HG03095 (cell line): ENCODE data around the gene RUVBL2.

Experiments
- ATAC-seq: cut with Tn5 transposase; IDR thresholded peaks from one replicate; pipeline ENCODE4 v1.9.1; 2021; ENCODE audit warnings: moderate library complexity; ENCODE audit not compliant: unreplicated experiment

RUVBL2 gene

DNA sequence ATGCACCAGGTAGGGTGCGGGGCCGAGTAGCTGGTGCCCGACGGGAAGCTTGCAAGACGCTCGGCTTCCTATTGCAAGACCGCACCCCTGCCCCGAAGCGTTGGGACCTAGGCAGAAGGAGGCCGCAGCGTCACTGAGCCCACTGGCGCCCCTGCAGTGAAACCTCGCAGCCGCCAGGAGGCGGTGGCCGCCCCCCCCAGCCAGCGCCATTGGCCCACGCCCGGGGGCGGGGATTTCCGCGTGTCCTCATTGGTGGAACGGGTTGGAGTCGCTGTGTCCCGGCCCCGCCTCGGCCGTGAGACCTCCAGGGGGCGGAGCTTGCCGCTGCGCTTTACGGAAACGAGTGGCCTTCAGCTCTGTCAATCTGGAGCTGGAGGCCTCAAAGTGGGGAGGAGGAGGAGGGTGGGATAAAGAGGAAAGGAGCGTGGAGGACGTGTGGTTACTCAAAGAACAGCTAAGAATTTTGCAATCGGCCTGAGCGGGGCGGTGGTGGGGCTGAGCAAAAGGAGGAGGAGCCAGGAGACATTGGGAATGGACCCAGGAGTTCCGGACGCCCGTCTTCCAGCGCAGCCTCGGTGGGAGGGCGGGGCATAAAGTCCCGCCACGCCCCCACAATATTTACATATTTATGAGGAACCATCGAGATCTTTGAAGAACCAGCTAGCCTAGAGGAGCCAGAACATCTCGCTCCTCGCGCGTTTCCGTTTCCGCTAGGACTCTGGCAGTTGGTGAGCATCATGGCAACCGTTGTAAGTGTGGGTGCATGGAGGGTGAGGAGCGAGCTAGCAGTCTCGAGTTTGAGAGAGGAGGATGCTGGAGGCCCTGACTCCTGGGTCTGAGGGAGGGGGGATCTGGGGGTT lies at the start of gene RUVBL2, which contains the start of gene GYS1:
TSS of gene RUVBL2 (plus strand) at position 713 of the 860 bp plus-strand sequence. CDS start at position 738, 25 bp downstream.
TSS of gene GYS1 (minus strand) at position 135 of the 860 bp plus-strand sequence. CDS start 197 bp downstream, outside the sequence.
- peak; percentile 75 for ATAC-seq

DNA sequence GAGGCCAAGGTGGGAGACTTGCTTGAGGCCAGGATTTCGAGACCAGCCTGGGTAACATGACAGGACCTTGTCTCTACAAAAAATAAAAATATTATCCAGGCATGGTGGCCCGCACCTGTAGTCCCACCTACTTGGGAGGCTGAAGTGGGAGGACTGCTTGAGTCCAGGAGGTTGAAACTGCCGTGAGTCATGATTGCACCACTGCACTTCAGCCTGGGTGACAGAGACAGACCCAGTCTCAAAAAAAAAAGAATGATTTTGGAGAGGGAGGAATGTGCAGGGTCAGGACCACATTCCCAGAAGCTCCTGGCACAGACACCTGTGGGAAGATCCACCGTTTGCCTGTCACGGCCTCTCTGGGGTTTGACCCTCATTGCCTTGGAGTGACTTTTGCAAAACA lies 48.3 kb upstream of the RUVBL2 start:
- no peak for ATAC-seq

DNA sequence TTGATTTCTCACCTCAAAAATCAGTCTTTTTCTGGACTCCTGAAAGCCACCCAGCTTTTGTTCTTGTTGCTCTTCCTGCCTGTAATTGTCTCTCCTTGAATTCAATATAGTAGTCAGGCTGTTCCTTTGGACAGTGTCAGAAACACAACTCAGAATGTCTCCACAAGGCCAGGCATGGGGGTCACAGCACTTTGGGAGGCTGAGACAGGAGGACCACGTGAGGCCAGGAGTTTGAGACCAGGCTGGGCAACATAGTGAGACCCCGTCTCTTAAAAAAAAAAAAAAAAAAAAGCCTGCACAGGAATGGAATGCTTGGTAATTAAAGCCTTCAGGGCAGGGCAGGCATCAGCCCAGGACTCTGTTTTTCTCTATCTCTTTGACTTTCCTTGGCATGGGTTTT lies 47.9 kb upstream of the RUVBL2 start:
- no peak for ATAC-seq

DNA sequence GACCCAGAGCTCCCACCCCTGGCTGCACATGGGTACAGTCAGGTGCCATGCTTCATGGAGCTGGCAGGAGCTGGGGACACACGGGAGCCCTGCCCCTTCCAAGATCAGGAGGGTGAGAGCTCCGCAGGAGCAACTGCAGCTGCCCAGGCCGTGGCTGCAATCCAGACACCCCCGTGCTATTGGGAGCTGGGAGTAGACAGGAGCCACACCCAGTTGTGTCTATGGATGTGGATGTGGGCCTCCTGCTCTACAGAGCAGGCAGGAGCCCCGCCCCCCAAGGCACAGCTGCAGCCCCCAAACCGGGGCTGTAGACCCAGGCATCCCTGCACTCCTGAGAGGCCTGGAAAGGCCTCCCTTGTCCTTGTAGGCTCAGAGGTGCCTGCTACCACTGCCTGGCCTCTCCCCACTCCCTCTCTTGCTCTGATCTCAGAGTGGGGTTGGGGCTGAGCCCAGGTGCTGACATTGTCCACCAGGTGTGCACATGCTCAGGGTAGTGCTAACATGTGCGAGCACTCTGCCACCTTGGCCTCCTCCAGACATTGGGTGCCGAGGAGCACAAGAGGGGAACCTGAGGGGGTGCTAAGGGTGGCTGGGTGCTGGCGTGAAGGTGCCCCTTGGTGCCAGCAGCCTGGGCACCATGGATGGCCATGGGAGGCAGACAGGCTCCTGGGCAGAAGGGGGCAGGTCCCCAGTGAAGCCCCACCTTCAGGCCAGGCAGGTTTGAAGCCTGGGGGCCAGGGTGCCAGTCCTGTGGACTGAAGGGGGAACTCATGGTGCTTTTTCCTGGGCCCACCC lies 47.0 kb upstream of the RUVBL2 start:
- ATAC-seq = no peak

DNA sequence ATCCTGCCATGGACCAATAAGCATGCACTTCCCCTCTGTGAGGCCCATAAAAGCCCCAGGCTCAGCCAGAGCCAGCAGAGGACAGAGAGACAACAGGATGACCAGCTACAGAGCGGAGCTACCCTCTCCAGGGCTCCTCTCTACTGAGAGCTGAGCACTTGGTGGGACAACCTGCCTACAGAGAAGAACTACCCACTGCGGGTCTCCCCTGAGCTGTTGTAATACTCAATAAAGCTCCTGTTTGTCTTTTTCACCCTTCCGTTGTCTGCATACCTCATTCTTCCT lies 46.5 kb upstream of the RUVBL2 start:
- no peak for ATAC-seq

DNA sequence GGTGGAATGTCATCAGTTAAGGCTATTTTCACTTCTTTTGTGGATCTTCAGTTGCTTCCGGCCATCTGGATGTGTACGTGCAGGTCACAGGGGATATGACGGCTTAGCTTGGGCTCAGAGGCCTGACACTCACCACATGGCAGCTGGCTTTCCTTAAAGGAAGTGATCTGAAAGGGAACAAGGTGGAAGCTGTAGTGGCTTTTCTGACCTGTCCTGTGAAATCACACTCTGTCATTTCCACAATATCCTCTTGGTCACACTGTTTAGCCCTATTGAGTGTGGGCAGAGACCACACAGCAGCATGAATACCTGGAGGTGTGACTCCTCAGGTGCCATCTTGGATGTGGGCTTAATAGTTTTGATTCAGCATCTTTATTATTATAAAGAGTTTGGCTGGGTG lies 43.5 kb upstream of the RUVBL2 start:
- no peak for ATAC-seq

DNA sequence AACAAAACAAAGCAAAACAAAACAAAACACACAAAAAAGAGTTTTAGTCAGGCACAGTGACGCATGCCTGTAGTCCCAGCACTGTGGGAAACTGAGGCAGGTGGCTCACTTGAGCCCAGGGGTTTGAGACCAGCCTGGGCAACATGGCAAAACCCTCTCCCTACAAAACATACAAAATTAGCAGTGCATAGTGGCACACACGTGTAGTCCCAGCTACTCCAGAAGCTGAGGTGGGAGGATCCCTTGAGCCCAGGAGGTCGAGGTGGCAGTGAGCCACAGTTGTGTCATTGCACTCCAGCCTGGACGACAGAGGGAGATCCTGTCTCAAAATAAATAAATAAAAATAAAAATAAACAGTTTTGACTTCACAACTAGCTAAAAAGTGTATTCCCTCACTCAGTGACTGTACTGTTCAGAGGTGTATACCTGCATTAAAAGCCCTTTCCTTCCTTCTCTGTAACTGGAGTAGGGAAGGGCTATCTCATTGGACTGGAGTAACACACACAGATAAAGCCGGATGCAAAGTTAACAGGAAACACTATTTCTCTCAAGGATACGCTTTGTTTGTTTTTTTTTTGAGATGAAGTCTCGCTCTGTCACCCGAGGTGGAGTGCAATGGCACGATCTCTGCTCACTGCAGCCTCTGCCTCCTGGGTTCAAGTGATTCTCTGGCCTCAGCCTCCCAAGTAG lies 42.7 kb upstream of the RUVBL2 start:
- ATAC-seq = no peak

DNA sequence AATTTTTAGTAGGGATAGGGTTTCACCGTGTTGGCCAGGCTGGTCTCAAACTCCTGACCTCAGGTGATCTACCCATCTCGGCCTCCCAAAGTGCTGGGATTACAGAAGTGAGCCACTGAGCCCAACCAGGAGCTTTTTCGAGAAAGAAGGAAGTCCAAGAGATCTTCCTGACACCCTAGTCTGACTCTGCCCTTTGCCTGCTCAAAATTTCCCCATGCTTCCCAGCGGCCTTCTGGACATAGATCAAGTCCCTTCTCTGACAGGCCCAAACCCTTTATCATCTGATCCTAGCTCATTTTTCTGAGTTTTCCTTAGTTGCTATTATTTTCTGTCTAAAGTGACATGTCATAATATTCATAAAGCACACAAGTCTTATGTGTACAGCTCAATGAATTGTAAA lies 40.5 kb upstream of the RUVBL2 start:
- no peak for ATAC-seq

DNA sequence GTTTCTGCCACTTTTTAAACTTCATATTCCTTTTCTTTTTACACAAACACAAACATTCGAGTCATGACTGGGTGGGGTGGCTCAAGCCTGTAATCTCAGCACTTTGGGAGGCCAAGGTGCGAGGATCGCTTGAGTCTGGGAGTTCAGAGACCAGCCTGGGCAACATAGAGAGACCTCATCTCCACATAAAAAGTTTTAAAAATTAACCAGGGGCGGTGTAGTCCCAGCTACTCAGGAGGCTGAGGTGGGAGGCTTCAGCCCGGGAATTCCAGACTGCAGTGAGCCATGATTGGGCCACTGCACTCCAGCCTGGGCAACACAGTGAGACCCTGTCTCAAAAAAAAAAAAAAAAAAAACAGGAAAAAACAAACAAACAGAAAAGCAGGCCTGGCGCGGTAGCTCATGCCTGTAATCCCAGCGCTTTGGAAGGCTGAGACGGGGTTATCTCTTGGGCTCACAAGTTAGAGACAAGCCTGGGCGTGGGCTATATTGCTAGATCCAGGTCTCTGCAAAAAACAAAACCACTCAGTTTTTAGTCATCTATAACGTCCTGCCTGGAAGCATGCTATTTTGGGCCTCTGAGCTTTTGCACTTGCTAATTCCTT lies 39.6 kb upstream of the RUVBL2 start:
- no peak for ATAC-seq

DNA sequence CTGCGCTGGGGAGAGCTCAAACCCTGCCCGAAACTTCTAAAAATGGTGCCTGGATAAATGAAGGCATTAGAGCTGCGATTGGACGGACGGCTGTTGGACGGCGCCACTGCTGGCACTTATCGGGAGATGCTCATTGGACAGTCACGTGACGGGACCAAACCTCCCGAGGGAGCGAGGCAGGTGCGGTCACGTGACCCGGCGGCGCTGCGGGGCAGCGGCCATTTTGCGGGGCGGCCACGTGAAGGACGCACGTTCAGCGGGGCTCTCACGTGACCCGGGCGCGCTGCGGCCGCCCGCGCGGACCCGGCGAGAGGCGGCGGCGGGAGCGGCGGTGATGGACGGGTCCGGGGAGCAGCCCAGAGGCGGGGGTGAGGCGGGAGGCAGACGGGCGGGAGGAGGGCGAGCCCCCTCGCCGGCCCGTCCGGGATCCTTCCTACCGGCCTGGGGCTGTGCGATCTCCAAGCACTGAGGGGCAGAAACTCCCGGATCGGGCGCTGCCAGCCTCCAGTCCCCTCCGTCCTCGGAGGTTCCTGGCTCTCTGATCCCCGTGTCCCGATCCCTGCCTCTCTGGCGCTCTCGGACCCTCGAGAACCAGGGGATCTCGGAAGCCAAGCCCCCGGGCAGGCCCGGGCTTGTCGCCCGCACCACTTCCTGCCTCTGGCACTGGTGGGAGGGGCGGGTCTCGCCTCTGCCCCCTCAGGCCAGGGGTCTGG lies 38.9 kb upstream of the RUVBL2 start, which contains the start of gene BAX:
TSS of gene BAX (plus strand) at position 281 of the 713 bp plus-strand sequence. CDS start at position 335, 54 bp downstream.
- peak; percentile 62 for ATAC-seq

DNA sequence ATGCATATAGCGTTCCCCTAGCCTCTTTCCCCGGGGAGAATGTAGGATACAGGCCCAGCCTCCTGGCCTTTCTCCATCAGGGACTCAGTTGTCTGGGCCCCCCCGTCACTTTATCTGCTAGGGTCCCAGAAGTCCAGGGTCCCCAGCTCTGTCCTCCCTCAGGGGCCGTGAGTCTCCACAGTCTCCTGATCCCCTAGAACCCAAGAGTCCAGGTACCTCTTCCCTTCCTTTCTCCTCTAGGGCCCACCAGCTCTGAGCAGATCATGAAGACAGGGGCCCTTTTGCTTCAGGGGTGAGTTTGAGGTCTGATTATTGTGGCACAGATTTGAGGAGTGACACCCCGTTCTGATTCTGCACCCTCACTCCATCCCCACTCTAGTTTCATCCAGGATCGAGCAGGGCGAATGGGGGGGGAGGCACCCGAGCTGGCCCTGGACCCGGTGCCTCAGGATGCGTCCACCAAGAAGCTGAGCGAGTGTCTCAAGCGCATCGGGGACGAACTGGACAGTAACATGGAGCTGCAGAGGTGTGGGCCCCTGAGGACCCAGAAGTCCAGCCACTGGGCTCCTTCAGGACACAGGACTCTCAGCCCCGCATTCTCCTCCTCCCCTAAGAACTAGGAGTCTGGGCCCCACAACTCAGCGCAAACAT lies 38.3 kb upstream of the RUVBL2 start:
- no peak for ATAC-seq

DNA sequence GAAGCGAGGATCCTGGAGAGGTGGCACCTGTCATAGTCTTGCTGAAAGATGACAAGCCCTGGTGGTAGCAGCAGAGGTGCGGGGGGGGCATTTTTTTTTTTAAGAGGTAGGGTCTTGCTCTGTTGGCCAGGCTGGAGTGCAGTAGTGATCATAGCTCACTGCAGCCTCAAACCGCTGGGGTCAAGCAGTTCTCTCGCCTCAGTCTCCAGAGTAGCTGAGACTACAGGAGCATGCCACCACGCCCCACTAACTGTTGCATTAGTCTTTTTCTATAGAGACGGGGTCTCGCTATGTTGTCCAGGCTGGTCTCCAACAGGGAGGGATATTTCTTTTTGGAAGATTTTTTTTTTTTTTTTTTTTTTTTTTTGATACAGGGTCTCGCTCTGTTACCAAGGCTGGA lies 35.7 kb upstream of the RUVBL2 start:
- no peak for ATAC-seq

DNA sequence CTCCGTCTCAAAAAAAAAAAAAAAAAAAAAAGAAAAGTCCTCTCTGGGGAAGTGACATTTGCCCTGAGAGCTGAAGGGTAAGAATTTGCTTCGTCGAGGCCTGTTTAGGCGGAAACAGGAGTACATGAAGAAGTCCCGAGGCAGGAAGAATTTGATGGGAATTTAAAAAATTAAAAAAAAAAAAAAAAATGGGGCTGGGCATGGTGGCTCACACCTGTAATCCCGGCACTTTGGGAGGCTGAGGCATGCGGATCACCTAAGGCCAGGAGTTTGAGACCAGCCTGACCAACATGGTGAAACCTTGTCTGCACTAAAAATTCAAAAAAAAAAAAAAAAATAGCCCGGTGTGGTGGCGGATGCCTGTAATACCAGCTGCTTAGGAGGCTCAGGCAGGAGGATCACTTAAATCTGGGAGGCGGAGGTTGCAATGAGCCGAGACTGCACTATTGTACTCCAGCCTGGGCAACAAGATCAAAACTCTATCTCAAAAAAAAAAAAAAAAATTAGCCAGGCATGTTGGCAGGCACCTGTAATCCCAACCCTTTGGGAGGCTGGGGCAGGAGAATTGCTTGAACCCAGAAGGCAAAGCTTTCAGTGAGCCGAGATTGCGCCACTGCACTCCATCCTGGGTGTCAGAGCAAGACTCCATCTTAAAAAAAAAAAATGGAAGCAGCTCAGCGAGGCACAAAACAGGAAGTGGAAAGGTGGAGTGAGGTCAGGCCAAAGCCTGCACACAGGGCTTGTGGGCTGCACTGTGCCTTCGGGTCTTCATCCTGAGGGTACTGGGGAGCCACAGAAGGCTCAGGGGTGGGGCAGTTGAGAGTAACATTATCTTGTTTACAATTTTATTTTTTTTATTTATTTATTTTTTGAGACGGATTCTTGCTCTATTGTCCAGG lies 34.1 kb upstream of the RUVBL2 start:
- ATAC-seq = no peak

DNA sequence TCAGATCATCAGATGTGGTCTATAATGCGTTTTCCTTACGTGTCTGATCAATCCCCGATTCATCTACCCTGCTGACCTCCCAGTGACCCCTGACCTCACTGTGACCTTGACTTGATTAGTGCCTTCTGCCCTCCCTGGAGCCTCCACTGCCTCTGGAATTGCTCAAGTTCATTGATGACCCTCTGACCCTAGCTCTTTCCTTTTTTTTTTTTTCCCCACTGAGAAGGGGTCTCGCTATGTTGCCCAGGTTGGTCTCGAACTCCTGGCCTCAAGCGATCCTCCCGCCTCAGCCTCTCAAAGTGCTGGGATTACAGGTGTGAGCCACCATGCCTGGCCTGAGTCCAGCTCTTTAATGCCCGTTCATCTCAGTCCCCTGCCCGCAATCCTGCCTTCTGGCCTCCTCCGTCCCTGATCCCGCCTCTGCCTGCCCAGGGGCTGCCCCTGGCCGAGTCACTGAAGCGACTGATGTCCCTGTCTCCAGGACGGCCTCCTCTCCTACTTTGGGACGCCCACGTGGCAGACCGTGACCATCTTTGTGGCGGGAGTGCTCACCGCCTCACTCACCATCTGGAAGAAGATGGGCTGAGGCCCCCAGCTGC lies 32.5 kb upstream of the RUVBL2 start:
- no peak for ATAC-seq

DNA sequence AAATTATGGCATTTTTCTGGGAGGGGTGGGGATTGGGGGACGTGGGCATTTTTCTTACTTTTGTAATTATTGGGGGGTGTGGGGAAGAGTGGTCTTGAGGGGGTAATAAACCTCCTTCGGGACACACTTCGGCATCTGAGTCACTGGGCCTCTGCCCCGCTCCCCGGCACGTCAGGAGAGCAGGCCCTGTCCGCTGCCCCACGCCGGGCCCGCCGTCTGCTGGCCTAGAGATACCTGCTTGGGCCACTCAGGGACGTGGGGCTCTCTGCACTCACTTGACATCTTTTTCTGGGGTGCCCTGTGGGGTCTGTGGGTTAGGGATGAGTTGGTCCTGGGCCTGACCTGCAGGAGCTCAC lies 32.0 kb upstream of the RUVBL2 start:
- ATAC-seq = no peak

DNA sequence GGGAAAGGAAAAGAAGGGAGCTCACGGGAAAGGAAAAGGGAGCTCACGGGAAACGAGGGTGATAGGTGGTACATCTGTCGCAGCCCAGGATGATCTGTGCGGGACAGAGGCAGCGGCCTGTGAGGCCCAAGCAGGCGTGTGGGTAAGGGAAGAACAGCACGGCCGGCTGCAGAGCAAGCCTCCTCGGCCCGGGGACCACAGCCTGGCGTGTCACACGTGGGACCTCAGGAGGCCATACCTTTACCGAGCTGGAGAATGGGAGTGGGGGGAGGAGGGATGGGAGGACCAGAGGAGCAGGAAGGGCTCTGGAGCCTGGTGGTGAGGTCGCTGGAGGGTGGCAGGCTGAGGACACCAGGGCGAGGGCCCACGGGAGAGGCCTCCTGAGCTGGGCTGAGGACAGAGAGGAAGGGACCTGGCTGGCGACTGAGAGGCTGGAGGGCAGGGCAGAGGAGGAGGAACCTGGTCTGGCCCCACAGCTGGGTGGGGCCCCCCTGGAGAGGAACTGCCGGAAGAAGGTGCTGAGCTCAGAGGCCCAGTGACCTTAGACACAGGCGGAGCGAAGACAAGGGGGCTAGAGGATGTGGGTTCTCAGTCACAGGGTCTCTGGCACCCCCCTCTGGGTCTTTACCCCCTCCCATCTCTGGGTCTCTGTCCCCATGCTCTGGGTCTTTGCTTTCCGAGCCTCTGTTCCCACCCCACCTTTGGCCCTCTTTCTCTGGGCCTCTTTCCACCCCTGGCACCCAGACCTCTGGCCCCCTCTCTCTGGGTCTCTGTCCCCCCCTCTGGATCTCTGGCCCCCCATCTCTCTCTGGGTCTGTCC lies 31.4 kb upstream of the RUVBL2 start:
- ATAC-seq = peak; percentile 39

DNA sequence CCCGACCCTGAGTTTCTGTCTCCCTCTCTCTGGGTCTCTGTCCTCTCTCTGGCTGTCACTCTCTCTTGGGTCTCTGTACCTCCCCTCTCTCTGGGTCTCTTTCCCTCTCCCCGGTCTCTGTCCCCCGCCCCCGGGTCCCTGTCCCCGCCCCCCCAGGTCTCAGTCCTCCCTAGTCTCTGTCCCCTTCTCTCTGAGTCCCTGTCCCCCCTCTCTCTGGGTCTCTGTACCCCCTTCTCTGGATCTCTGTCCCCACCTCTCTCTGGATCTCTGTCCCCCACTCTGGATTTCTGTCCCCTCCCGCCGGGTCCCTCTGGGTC lies 30.9 kb upstream of the RUVBL2 start:
- no peak for ATAC-seq
